Spleen (tissue), 7 donors: Measurements from ENCODE around the gene SSNA1.

Experiments
- CTCF ChIP-seq, 11 experiments: fragments of 200-600 bp in 7 of 11; fragments of 450-650 bp in 4 of 11; sonication (generic) in 4 of 11; IDR thresholded peaks in 8 of 11; conservative IDR thresholded peaks in 3 of 11; 1 replicate in 7 of 11; 2 replicates in 4 of 11; pipeline versions ENCODE4 v1.4.0 to v1.8.0; 2016 to 2021; ENCODE audit warnings: antibody characterized with exemption in 11 of 11, inconsistent platforms in 4 of 11, mild to moderate bottlenecking in 1 of 11
- POLR2A ChIP-seq, 3 donors: fragments of 450-650 bp; IDR thresholded peaks; one replicate each; pipeline ENCODE4 v1.5.1; 2017; ENCODE audit warnings: antibody characterized with exemption in 3 of 3, mild to moderate bottlenecking in 1 of 3
- POLR2AphosphoS5 ChIP-seq, 3 donors: sonication (generic); formaldehyde crosslinking; IDR thresholded peaks; one replicate each; pipeline ENCODE4 v1.5.1; 2017; ENCODE audit warnings: antibody characterized with exemption in 3 of 3
- donor health status: DM: no; HTN: no; CAD: no; lungs with moderate emphysema.
- donor health status: DM: no; HTN: no; CAD: no.
- donor health status: DM: no; HTN: no; CAD: no.

- TF ChIP-seq CTCF (IDR thresholded peaks at IDR 0.05 in 8 of 11, conservative IDR thresholded peaks at IDR 0.05 in 3 of 11) (no peak), POLR2A (IDR thresholded peaks at IDR 0.05) (no peak), POLR2AphosphoS5 (IDR thresholded peaks at IDR 0.05) (no peak)
Observed at GRCh38 chr9:137158625-137159024, 29.9 kb upstream of the SSNA1 start.
